Activated T-cell treated with anti-CD3 and anti-CD28 coated beads, Interleukin-2, amount 50 U/mL, for 72 hours (primary cell): ENCODE measurements around the gene EFCAB5. TPM values are rescaled to one million over a fixed set of nuclear protein-coding genes. Genes with fewer than 3 reads are reported as not detected.
"Not testable (repeated sequence)": the region's sequence is repeated elsewhere in the genome, so short reads cannot be mapped to it uniquely, and the experiment has no call there.

Experiments
- ATAC-seq, 2 donors: fragments of 150-1000 bp; cut with Tn5 transposase; replicated peaks in 1 of 2; 2 replicates each; pipeline ENCODE4 v1.10.0; 2021; ENCODE audit warnings: moderate library complexity in 2 of 2, mild to moderate bottlenecking in 1 of 2
- DNase-seq, 2 donors: peaks; one replicate each; pipeline ENCODE4 v3.0.0; 2021 to 2022; ENCODE audit warnings: mixed read lengths in 1 of 2
- H3K27ac Mint-ChIP-seq: one replicate; pipeline ENCODE4 v1.8.0; 2022; ENCODE audit warnings: mild to moderate bottlenecking, moderate library complexity, mixed read lengths
- H3K27me3 Mint-ChIP-seq: one replicate; pipeline ENCODE4 v1.8.0; 2022; ENCODE audit warnings: low read depth, mixed read lengths
- H3K36me3 Mint-ChIP-seq, 2 donors: one replicate each; pipeline ENCODE4 v1.8.0; 2022; ENCODE audit warnings: mixed read lengths in 2 of 2, mild to moderate bottlenecking in 1 of 2; ENCODE audit not compliant: insufficient read depth in 2 of 2
- H3K4me1 Mint-ChIP-seq: one replicate; pipeline ENCODE4 v1.8.0; 2022; ENCODE audit warnings: low read depth, mixed read lengths
- H3K4me3 Mint-ChIP-seq, 2 donors: one replicate each; pipeline ENCODE4 v1.8.0; 2022; ENCODE audit warnings: mild to moderate bottlenecking in 2 of 2, mixed read lengths in 2 of 2, moderate library complexity in 2 of 2
- H3K9me3 Mint-ChIP-seq, 2 donors: one replicate each; pipeline ENCODE4 v1.8.0; 2022; ENCODE audit warnings: mixed read lengths in 2 of 2
- total RNA-seq, 2 donors: library from RNA; stranded (reverse); gene quantifications; one replicate each; pipeline ENCODE4 v1.2.3, GENCODE V29; 2022

EFCAB5 gene
- total RNA-seq, 2 donors from 2014 or later: 0.81 to 1.7 TPM

GRCh38 chr17:29924786-29925185, 16.6 kb upstream of the EFCAB5 start:
- no peak for DNase-seq
- Mint-ChIP-seq H3K36me3 (peaks cover 4 to 5% of the 10 kb centered on the region in 2 donors), H3K27me3 (no peaks in the 10 kb centered on the region), H3K27ac (no peak overlapping the region), H3K9me3 (no peaks in the 10 kb centered on the region), H3K4me3 (no peak overlapping the region), H3K4me1 (peaks cover 43% of the 10 kb centered on the region)
- ATAC-seq: no peak

GRCh38 chr17:29927546-29927945, 13.9 kb upstream of the EFCAB5 start:
- H3K27ac Mint-ChIP-seq: no peak overlapping the region
- DNase-seq (no peak), ATAC-seq (no peak)
- peaks cover 4 to 5% of the 10 kb centered on the region in 2 donors for H3K36me3 Mint-ChIP-seq
- H3K4me3 Mint-ChIP-seq: peak overlapping the region in 1 of 2 donors; percentile 33
- no peaks in the 10 kb centered on the region for H3K27me3 Mint-ChIP-seq
- peaks cover 38% of the 10 kb centered on the region for H3K4me1 Mint-ChIP-seq
- no peaks in the 10 kb centered on the region for H3K9me3 Mint-ChIP-seq

- no peak for ATAC-seq
- no peak overlapping the region for H3K4me3 Mint-ChIP-seq
- H3K27me3 Mint-ChIP-seq: no peaks in the 10 kb centered on the region
- peak; percentile 21 to 32 for DNase-seq
- H3K9me3 Mint-ChIP-seq: no peaks in the 10 kb centered on the region
- peaks cover 38% of the 10 kb centered on the region for H3K4me1 Mint-ChIP-seq
- H3K27ac Mint-ChIP-seq: no peak overlapping the region
- H3K36me3 Mint-ChIP-seq: peaks cover 4 to 5% of the 10 kb centered on the region in 2 donors
These were observed 12.4 kb upstream of the EFCAB5 start for GRCh38 chr17:29929006-29929532.

- Mint-ChIP-seq H3K4me3 (no peak within 1 kb of the TSS), H3K9me3 (no peaks in the 10 kb centered on the region), H3K27ac (no peak within 1 kb of the TSS), H3K4me1 (peaks cover 37% of the 10 kb centered on the region), H3K27me3 (no peaks in the 10 kb centered on the region), H3K36me3 (peaks cover 4 to 5% of the 10 kb centered on the region in 2 donors)
- DNase-seq (peak; percentile 89 to 91), ATAC-seq (peak; percentile 82 to 86)
These were observed 11.7 kb upstream of the EFCAB5 start, which contains the start of gene SSH2 for GRCh38 chr17:29929533-29930408. Gene SSH2, minus strand, starts transcription at chr17:29930228. Its CDS starts 228 bp downstream, at chr17:29930000.

- Mint-ChIP-seq H3K27ac (no peak overlapping the region), H3K4me3 (no peak overlapping the region), H3K4me1 (peaks cover 29% of the 10 kb centered on the region), H3K27me3 (no peaks in the 10 kb centered on the region), H3K9me3 (no peaks in the 10 kb centered on the region), H3K36me3 (peaks cover 4 to 5% of the 10 kb centered on the region in 2 donors)
- DNase-seq (no peak), ATAC-seq (no peak)
These were observed 10.9 kb upstream of the EFCAB5 start for GRCh38 chr17:29930409-29931010.

- H3K27me3 Mint-ChIP-seq: no peaks in the 10 kb centered on the region
- ATAC-seq (peak; percentile 68 to 70), DNase-seq (peak; percentile 68 to 69)
- H3K9me3 Mint-ChIP-seq: no peaks in the 10 kb centered on the region
- H3K36me3 Mint-ChIP-seq: peaks cover 4 to 5% of the 10 kb centered on the region in 2 donors
- no peak overlapping the region for H3K4me3 Mint-ChIP-seq
- peaks cover 27% of the 10 kb centered on the region for H3K4me1 Mint-ChIP-seq
- no peak overlapping the region for H3K27ac Mint-ChIP-seq
These were observed 10.1 kb upstream of the EFCAB5 start for GRCh38 chr17:29931231-29931932.

DNA sequence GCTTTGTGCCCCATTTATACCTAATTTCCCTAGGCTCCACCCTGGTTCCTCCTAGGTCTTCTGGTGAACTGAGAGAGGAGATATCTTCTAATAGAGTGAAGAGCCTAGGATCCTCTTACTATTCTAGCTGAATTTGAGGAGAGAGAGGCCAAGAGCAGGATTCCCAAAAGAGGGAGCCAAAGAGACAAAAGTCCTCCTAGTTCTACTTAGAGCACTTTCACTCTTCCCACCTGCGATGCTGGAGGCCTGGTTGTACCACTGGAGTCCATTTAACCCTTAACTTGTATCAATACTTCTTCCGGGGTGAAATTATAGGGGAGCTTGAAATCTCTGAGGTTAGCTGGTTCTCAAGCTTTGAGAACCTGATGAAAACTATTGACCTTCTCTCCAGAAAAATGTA, 8.1 kb upstream of the EFCAB5 start:
- Mint-ChIP-seq H3K9me3 (no peaks in the 10 kb centered on the region), H3K4me1 (peaks cover 10% of the 10 kb centered on the region), H3K27ac (no peak overlapping the region), H3K36me3 (peaks cover 4 to 5% of the 10 kb centered on the region in 2 donors), H3K27me3 (no peaks in the 10 kb centered on the region), H3K4me3 (no peak overlapping the region)
- ATAC-seq (no peak), DNase-seq (no peak)

DNA sequence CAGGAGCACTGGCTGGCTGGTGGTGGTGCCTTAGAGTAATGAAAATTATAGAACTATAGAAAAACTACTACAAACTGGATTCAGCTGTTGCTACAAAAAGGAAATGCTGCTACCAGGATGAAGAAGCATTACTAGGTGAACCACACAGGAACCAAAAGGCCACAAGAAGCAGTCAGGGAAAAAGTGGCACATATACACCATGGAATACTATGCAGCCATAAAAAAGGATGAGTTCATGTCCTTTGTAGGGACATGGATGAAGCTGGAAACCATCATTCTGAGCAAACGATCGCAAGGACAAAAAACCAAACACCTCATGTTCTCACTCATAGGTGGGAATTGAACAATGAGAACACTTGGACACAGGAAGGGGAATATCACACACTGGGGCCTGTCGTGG, 5.5 kb upstream of the EFCAB5 start:
- DNase-seq, ATAC-seq, H3K36me3 Mint-ChIP-seq, H3K27me3 Mint-ChIP-seq, H3K9me3 Mint-ChIP-seq, H3K27ac Mint-ChIP-seq, H3K4me3 Mint-ChIP-seq, H3K4me1 Mint-ChIP-seq: not testable (repeated sequence)

GRCh38 chr17:29936724-29937123, 4.7 kb upstream of the EFCAB5 start:
- no peak overlapping the region for H3K27ac Mint-ChIP-seq
- H3K27me3 Mint-ChIP-seq: no peaks in the 10 kb centered on the region
- H3K9me3 Mint-ChIP-seq: no peaks in the 10 kb centered on the region
- ATAC-seq (no peak), DNase-seq (no peak)
- peaks cover 8% of the 10 kb centered on the region for H3K4me1 Mint-ChIP-seq
- no peaks in the 10 kb centered on the region for H3K36me3 Mint-ChIP-seq
- H3K4me3 Mint-ChIP-seq: no peak overlapping the region

DNA sequence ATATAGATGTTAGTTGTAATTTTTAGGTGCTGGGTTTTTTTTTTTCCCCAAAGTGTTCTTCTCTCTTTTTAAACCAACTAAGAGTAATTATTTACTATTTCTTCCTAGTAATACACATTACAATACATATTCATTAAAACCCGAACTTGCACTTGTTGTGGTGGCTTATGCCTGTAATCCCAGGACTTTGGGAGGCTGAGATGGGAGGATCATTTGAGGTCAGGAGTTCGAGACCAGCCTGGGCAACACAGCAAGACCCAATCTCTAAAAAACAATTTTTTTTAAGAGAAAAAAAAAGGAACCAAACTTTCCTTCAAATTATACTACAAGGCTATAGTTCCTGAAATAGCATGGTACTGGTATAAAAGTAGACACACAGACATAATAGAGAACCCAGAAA, 3.8 kb downstream of the EFCAB5 start:
- ATAC-seq: no peak
- H3K27ac Mint-ChIP-seq: no peak overlapping the region
- no peaks in the 10 kb centered on the region for H3K4me1 Mint-ChIP-seq
- no peak for DNase-seq
- no peak overlapping the region for H3K4me3 Mint-ChIP-seq
- no peaks in the 10 kb centered on the region for H3K9me3 Mint-ChIP-seq
- H3K36me3 Mint-ChIP-seq: no peaks in the 10 kb centered on the region
- H3K27me3 Mint-ChIP-seq: no peaks in the 10 kb centered on the region

DNA sequence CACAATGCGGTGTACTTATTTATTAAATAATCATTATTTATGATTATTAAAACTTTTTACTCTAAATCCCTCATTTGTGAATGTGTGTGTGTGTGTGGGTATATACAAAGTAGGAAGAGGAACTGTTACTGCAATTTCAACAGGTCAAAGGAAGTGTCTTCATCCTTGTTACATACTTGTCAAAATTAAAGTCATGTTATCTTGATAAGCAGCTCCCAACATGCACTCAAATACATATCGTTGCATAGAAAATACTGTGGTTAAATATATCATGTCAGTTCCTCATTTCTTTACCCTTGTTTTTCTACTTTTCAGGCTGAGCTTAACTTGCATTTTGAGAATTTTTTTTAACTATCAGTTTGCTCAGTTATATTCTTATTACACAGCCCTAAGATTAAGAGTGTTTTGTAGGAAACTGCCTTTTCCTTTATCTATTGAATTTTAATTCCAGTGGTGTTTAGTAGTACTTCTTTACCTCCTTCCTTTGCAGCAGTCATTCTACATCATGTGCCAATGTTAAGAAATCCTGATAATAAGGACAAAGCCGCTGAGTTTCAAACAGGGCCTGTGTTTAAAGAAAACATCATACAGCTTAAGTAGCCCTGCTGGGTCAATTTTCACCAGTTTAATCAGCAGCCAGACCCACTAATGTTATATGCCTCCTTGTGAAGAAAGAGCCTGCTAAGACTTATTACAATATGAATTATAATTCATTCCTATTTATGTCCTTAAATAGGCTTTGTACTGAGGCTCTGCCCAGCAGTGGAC, 7.2 kb downstream of the EFCAB5 start:
- Mint-ChIP-seq H3K36me3 (peaks cover 0 to 3% of the 10 kb centered on the region in 2 donors), H3K9me3 (peaks cover 0 to under 1% of the 10 kb centered on the region in 2 donors), H3K4me1 (no peaks in the 10 kb centered on the region), H3K27me3 (no peaks in the 10 kb centered on the region), H3K4me3 (no peak overlapping the region), H3K27ac (no peak overlapping the region)
- DNase-seq: no peak
- no peak for ATAC-seq

GRCh38 chr17:29949696-29950095, 8.3 kb downstream of the EFCAB5 start:
- DNase-seq: no peak
- H3K4me1 Mint-ChIP-seq: no peaks in the 10 kb centered on the region
- H3K27ac Mint-ChIP-seq: no peak overlapping the region
- ATAC-seq: no peak
- H3K4me3 Mint-ChIP-seq: no peak overlapping the region
- H3K27me3 Mint-ChIP-seq: no peaks in the 10 kb centered on the region
- peaks cover 0 to 2% of the 10 kb centered on the region in 2 donors for H3K9me3 Mint-ChIP-seq
- peaks cover 2 to 6% of the 10 kb centered on the region in 2 donors for H3K36me3 Mint-ChIP-seq
